Psoas muscle (tissue), 8 donors: ENCODE measurements around the gene ATL3. TPM values are rescaled to one million over a fixed set of nuclear protein-coding genes. Genes with fewer than 3 reads are reported as not detected.

Experiments used
- ATAC-seq, 4 donors: fragments of 200-7000 bp; cut with Tn5 transposase; one replicate each; pipeline ENCODE4 v1.9.1; 2020; ENCODE audit warnings: moderate library complexity in 3 of 4, mild to moderate bottlenecking in 2 of 4
- DNase-seq, 2 donors: peaks; one replicate each; pipeline ENCODE4 v3.0.0-alpha.2; 2020
- H3K27ac ChIP-seq: fragments of 200-600 bp; one replicate; pipeline ENCODE4 v1.8.0; 2022
- H3K27me3 ChIP-seq, 3 donors: fragments of 200-600 bp in 1 of 3; one replicate each; pipeline versions ENCODE4 v1.6.1 to v1.8.0; 2013 to 2022; ENCODE audit warnings: low read length in 2 of 3, mild to moderate bottlenecking in 2 of 3, moderate library complexity in 1 of 3; ENCODE audit not compliant: insufficient read depth in 3 of 3
- H3K36me3 ChIP-seq, 2 donors: fragments of 200-600 bp in 1 of 2; one replicate each; pipeline versions ENCODE4 v1.6.1 to v1.8.0; 2013 to 2022; ENCODE audit warnings: low read depth in 1 of 2, mild to moderate bottlenecking in 1 of 2, moderate library complexity in 1 of 2; ENCODE audit not compliant: insufficient read depth in 1 of 2
- H3K4me1 ChIP-seq: fragments of 200-600 bp; one replicate; pipeline ENCODE4 v1.8.0; 2022
- H3K4me3 ChIP-seq: fragments of 200-600 bp; one replicate; pipeline ENCODE4 v1.8.0; 2022; ENCODE audit warnings: mild to moderate bottlenecking
- H3K9me3 ChIP-seq: fragments of 200-600 bp; one replicate; pipeline ENCODE4 v1.8.0; 2022
- WGBS, 3 donors: extraction: QIAGEN DNeasy Blood & Tissue Kit; methylation state at CpG; one replicate each; pipeline versions ENCODE4 v1.1.6 to v1.1.7; 2013; 5-methylcytosine and 5-hydroxymethylcytosine counted together
- intact Hi-C, 2 donors: fragments of 100-400 bp; cut with DNase I; formaldehyde crosslinking; loops; one replicate each; pipeline versions ENCODE4 v1.11.0 to v1.14.2; 2022
- polyA plus RNA-seq, 3 donors: library from polyadenylated mRNA; stranded (reverse); fragments of 200-250 nt; gene quantifications; one replicate each; pipeline ENCODE4 v1.2.3, GENCODE V29; 2013
- total RNA-seq, 4 donors: library from RNA; stranded (reverse); fragmentation: NEBNext Ultra II Directional in 2 of 4; extraction: Animal tissue kit (Norgen Biotek cat#: 25700) in 2 of 4; gene quantifications; one replicate each; pipeline versions ENCODE4 v1.2.1 to v1.2.4, GENCODE V29; 2021 to 2023
- TF ChIP-seq, protein P1 (sequence below): fragments of 200-600 bp; IDR thresholded peaks from one replicate; pipeline ENCODE4 v1.8.0; 2022; ENCODE audit warnings: antibody characterized with exemption
- donor health status: healthy with polysubstance abuse.
- donor health status: DM: no; HTN: no; CAD: no; lungs with moderate emphysema.
- donor health status: Bipolar disorder and iron deficiency.
- donor health status: healthy.
- donor health status: DM: yes; HTN: yes; CAD: no.
- donor health status: DM: no; HTN: no; CAD: no.
- donor health status: DM: no; HTN: no; CAD: no.
- donor health status: DM: yes; HTN: yes; CAD: no.

The ATL3 gene
- total and polyA plus RNA-seq, 7 donors: 3.2 to 12.2 (median 9.4) TPM

DNA sequence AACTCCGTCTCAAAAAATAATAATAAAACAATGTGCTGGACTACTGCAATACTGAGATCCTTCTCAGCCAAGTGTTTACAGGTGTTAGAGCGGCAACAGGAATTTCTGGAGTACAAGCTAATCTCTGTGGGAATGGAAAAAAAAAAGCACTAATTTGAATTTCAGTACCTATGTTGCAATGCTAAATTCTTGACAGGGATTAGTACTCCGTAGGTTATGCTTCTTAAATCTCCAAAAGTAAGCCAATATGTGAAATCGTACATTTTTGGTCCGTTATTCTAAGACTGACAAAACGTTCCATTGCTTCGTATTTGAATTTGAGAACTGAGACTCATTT lies 1.1 kb downstream of the ATL3 start:
- Histone ChIP-seq H3K27ac (peak overlapping the region; percentile 98), H3K27me3 (no peaks in the 10 kb centered on the region), H3K4me3 (peak overlapping the region; percentile 92), H3K36me3 (no peaks in the 10 kb centered on the region), H3K4me1 (peaks cover 48% of the 10 kb centered on the region), H3K9me3 (no peaks in the 10 kb centered on the region)
- WGBS, 3 donors: 29 to 44% (median 32%) methylated on average over 7 of the region's 7 CpGs
- TF ChIP-seq, protein P1, sequence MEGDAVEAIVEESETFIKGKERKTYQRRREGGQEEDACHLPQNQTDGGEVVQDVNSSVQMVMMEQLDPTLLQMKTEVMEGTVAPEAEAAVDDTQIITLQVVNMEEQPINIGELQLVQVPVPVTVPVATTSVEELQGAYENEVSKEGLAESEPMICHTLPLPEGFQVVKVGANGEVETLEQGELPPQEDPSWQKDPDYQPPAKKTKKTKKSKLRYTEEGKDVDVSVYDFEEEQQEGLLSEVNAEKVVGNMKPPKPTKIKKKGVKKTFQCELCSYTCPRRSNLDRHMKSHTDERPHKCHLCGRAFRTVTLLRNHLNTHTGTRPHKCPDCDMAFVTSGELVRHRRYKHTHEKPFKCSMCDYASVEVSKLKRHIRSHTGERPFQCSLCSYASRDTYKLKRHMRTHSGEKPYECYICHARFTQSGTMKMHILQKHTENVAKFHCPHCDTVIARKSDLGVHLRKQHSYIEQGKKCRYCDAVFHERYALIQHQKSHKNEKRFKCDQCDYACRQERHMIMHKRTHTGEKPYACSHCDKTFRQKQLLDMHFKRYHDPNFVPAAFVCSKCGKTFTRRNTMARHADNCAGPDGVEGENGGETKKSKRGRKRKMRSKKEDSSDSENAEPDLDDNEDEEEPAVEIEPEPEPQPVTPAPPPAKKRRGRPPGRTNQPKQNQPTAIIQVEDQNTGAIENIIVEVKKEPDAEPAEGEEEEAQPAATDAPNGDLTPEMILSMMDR: no peak
- intact Hi-C loops: loop anchor here in 1 of 2 donors (5.0 kb wide), 1 partner anchor 58 kb away; the partner anchor contains the start of gene PLAAT3
- ATAC-seq (no peak), DNase-seq (no peak)

DNA sequence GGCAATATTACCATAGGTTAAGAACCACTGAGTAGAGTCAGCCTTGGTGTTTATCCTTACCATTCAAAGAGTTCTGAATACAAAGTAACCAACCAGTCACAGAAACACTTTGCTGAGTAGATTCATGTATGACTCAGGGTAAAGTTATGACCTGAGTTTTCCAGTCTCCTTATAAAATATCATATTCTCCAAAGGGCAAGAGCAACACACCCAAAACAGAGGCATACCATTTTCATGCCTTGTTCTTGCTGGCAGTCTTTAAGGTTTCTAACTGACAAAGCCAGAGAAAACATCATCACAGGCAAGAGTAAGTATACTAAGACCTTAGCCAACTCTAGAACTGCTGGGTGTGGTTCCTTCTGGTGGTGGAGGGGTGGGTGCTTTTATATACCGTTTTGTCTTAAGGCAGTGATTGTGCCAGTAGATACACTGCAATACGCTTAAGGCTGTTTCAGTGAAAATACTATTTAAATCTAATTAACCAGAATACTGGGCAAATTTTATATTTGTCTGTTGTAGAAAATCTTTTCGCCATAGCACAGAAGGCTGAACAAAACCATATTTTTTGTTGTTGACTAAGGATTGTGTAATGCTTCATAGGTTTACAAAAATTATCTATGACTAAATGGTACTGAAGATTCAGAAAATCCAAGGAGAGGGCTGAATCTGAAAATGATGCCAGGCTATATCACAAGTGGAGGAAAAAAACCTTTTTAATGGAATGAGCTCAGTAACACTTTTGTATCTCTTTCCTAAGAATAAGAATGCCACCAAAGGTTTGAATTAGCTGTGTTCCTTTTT lies 3.0 kb downstream of the ATL3 start:
- ATAC-seq (no peak), DNase-seq (no peak)
- TF ChIP-seq, protein P1: no peak
- no peak overlapping the region for H3K4me3 ChIP-seq
- 69 to 75% (median 74%) methylated on average over 3 of the region's 3 CpGs for WGBS, 3 donors
- H3K9me3 ChIP-seq: no peaks in the 10 kb centered on the region
- no peaks in the 10 kb centered on the region for H3K36me3 ChIP-seq
- H3K4me1 ChIP-seq: peaks cover 53% of the 10 kb centered on the region
- intact Hi-C loops: no loop called here
- peak overlapping the region; percentile 40 for H3K27ac ChIP-seq
- H3K27me3 ChIP-seq: no peaks in the 10 kb centered on the region

DNA sequence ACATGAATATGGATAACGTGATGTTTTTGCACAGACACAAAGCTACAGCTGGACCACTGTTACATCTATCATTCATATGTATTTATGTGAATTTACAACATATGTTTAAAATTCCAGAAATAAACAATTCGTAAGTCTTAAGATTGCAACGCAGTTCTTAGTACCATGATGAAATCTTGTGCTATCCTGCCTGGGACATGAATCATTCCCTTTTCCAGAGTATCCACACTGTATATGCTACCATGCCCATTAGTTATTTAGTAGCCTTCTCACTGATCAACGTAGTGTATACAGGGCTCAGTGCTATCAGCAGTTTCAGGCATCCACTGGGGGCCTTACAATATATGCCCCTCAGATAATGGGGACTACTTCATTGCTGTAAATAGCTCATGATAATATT lies 4.3 kb downstream of the ATL3 start:
- Histone ChIP-seq H3K27ac (peak overlapping the region; percentile 47), H3K27me3 (no peaks in the 10 kb centered on the region), H3K4me3 (peak overlapping the region; percentile 1), H3K36me3 (no peaks in the 10 kb centered on the region), H3K9me3 (no peaks in the 10 kb centered on the region), H3K4me1 (peaks cover 55% of the 10 kb centered on the region)
- ATAC-seq (no peak), DNase-seq (no peak)
- intact Hi-C loops: no loop called here
- TF ChIP-seq, protein P1: no peak
- WGBS, 3 donors: 68 to 85% (median 68%) methylated on average over 4 of the region's 4 CpGs

DNA sequence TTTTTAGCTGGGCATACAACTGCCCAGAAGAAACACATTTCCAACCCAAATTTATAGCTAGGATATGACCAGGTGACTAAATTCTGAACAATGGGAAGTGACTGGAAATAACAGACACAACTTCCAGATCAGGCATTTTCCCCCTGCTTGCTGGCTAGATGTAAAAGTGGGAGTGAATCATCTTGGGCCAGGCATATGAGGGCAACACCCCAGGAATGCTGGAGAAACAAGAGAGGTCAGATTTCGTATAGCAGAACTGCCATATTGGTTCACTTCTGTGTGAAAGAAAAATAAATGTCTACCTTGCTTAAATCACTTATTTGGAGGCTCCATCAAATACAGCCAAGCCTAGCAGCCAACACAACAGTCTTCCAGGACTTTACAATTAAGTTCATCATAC lies 7.4 kb downstream of the ATL3 start:
- intact Hi-C loops: no loop called here
- no peak for DNase-seq
- peaks cover 52% of the 10 kb centered on the region for H3K4me1 ChIP-seq
- H3K36me3 ChIP-seq: no peaks in the 10 kb centered on the region
- peak in 1 of 4 donors; percentile 40 for ATAC-seq
- no peaks in the 10 kb centered on the region for H3K27me3 ChIP-seq
- 0% methylated on average over 1 of the region's 1 CpG for WGBS, 3 donors
- H3K27ac ChIP-seq: peak overlapping the region; percentile 53
- no peaks in the 10 kb centered on the region for H3K9me3 ChIP-seq
- no peak overlapping the region for H3K4me3 ChIP-seq
- TF ChIP-seq, protein P1: no peak

DNA sequence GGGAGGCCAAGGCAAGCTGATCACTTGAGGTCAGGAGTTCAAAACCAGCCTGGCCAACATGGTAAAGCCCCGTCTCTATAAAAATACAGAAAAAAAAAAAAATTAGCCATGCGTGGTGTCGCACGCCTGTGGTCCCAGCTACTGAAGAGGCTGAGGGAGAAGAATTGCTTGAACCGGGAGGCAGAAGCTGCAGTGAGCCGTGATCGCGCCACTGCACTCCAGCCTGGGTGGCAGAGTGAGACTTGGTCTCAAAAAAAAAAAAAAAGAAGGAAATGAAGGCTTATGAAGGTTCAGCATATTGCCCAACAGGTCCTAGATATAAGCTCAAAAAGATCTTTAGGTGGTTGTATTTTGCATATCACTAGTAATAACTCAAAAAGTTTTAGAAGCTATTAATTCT lies 10.2 kb downstream of the ATL3 start:
- Histone ChIP-seq H3K27ac (no peak overlapping the region), H3K4me1 (peaks cover 26% of the 10 kb centered on the region), H3K4me3 (no peak overlapping the region), H3K27me3 (no peaks in the 10 kb centered on the region), H3K9me3 (no peaks in the 10 kb centered on the region), H3K36me3 (peaks cover 3 to 26% of the 10 kb centered on the region in 2 donors)
- no peak for ATAC-seq
- intact Hi-C loops: no loop called here
- TF ChIP-seq, protein P1: no peak
- WGBS, 3 donors: 93 to 94% (median 94%) methylated on average over 8 of the region's 8 CpGs
- DNase-seq: no peak
